HuH-7.5 (cell line): Measurements from ENCODE around the gene NCEH1.
"Not testable (repeated sequence)": the region's sequence is repeated elsewhere in the genome, so short reads cannot be mapped to it uniquely, and the experiment has no call there.

Source experiments
- DNase-seq: peaks from one replicate; pipeline ENCODE4 v3.0.0; 2011; ENCODE audit warnings: low spot score

Gene NCEH1

GRCh38 chr3:172675441-172676193 lies 35.2 kb downstream of the NCEH1 start:
- no peak for DNase-seq

GRCh38 chr3:172673210-172673679 lies 37.6 kb downstream of the NCEH1 start:
- peak; percentile 28 for DNase-seq

GRCh38 chr3:172669021-172669420 lies 41.8 kb downstream of the NCEH1 start:
- DNase-seq, result no peak

- DNase-seq, result peak; percentile 34
Observed at GRCh38 chr3:172666873-172667694, 43.8 kb downstream of the NCEH1 start.

- no peak for DNase-seq
Observed at GRCh38 chr3:172666181-172666872, 44.5 kb downstream of the NCEH1 start.

- not testable (repeated sequence) for DNase-seq
Observed at GRCh38 chr3:172665510-172665909, 45.4 kb downstream of the NCEH1 start.

GRCh38 chr3:172660421-172660820 lies 50.4 kb downstream of the NCEH1 start:
- not testable (repeated sequence) for DNase-seq

- DNase-seq, result no peak
Observed at GRCh38 chr3:172659246-172660002, 51.4 kb downstream of the NCEH1 start.

GRCh38 chr3:172658344-172659245 lies 52.3 kb downstream of the NCEH1 start:
- no peak for DNase-seq

GRCh38 chr3:172656602-172657001 lies 54.3 kb downstream of the NCEH1 start:
- no peak for DNase-seq

- no peak for DNase-seq
Observed at GRCh38 chr3:172655388-172655787, 55.5 kb downstream of the NCEH1 start.

GRCh38 chr3:172654470-172654869 lies 56.4 kb downstream of the NCEH1 start:
- no peak for DNase-seq

- DNase-seq, result no peak
Observed at GRCh38 chr3:172653004-172653572, 57.8 kb downstream of the NCEH1 start.

- no peak for DNase-seq
Observed at GRCh38 chr3:172651936-172652625, 58.8 kb downstream of the NCEH1 start.

- no peak for DNase-seq
Observed at GRCh38 chr3:172649987-172650386, 60.9 kb downstream of the NCEH1 start.

GRCh38 chr3:172648747-172649146 lies 62.1 kb downstream of the NCEH1 start:
- no peak for DNase-seq

- DNase-seq, result no peak
Observed at GRCh38 chr3:172647823-172648222, 63.0 kb downstream of the NCEH1 start.

GRCh38 chr3:172647080-172647479 lies 63.8 kb downstream of the NCEH1 start:
- DNase-seq, result no peak

GRCh38 chr3:172646439-172647015 lies 64.3 kb downstream of the NCEH1 start:
- no peak for DNase-seq
